ENCODE measurements around the gene TRRAP.

The TRRAP gene

DNA sequence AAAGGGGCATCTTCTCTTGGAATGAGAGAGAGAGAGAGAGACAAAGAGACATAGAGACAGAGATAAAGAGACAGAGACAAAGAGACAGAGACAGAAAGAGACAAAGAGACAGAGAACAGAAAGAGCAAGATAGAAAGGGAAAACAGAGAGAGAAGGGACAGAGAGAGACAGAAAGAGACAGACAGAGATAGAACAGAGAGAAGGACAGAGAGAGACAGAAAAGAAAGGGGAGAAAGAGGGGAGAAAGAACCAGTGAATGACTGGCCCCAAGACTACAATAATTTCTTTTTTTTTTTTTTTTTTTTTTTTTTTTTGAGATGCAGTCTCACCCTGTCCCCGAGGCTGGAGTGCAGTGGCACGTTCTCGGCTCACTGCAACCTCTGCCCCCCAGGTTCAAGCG lies 16.1 kb upstream of the TRRAP start:
- Histone ChIP-seq H3K4me3 (ENCODE audit: low read depth, low read length) (no peak overlapping the region), H3K27ac (ENCODE audit: extremely low read depth, low read depth, low read length) (no peak overlapping the region), H3K4me1 (ENCODE audit: control insufficient read depth, insufficient read depth, low read length) (peaks cover 2% of the 10 kb centered on the region; the same call in 1 of the 2 replicates), H3K9me3 (ENCODE audit: control insufficient read depth, insufficient read depth, low read depth, low read length) (no peaks in the 10 kb centered on the region), H3K36me3 (ENCODE audit: control insufficient read depth in 2 of 2, insufficient read depth in 1 of 2, low read length in 2 of 2) (no peaks in the 10 kb centered on the region)
- ChIA-PET CTCF (interaction anchor here (0.6 to 1.4 kb wide), 2 partner anchors 20 to 88 kb away, joined by 3 to 5 read pairs; no protein-coding TSS in a partner anchor), POLR2A (no interaction called here)
- TF ChIP-seq PRDM1 (tag by site-specific recombination; IDR thresholded peaks at IDR 0.05) (peak; percentile 59), GFI1B (tag by site-specific recombination; IDR thresholded peaks at IDR 0.05) (no peak), ZNF514 (tag by site-specific recombination; IDR thresholded peaks at IDR 0.05) (no peak), ZNF426 (tag by site-specific recombination; IDR thresholded peaks at IDR 0.05) (no peak)

DNA sequence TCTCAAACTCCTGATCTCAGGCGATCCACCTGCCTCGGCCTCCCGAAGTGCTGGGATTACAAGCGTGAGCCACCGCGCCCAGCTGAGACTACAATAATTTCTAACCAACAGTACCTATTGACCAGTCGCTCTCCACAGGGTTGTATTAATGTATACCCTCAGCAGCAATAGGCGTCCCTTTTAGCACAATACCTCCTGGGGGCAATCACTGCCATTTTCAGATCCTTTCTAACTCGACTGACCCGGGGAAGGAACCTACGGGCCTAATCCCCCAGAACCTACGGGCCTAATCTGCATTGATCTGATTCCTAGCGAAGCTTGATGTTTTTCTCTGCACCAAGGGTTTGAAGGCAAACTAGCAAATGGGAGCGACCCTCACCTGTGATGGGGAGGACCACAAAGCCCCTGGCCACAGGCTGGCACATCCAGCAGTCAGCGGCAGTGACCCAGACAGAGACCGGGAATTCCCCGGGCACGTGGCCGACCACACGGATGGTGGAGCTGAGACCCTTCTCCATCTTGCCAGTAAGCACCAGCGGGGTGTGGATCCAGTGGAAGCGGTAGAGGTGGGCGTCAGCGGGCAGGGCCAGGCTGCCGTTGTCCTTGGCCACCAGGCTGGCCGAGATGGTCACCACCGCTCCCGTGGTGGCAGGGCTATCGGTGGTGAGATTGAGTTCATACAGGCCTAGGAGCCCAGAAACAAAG lies 15.5 kb upstream of the TRRAP start:
- ChIA-PET CTCF (interaction anchor here (0.6 kb wide), 1 partner anchor 144 kb away, joined by 4 read pairs; no protein-coding TSS in a partner anchor), POLR2A (no interaction called here)
- Histone ChIP-seq H3K36me3 (ENCODE audit: control insufficient read depth in 2 of 2, insufficient read depth in 1 of 2, low read length in 2 of 2) (no peaks in the 10 kb centered on the region), H3K27ac (ENCODE audit: extremely low read depth, low read depth, low read length) (no peak overlapping the region), H3K4me1 (ENCODE audit: control insufficient read depth, insufficient read depth, low read length) (peaks cover 3% of the 10 kb centered on the region; the same call in 1 of the 2 replicates), H3K4me3 (ENCODE audit: low read depth, low read length) (no peak overlapping the region), H3K9me3 (ENCODE audit: control insufficient read depth, insufficient read depth, low read depth, low read length) (no peaks in the 10 kb centered on the region)
- no peak for TF ChIP-seq ZBTB17 (tag by site-specific recombination; IDR thresholded peaks at IDR 0.05)
- no peak for TF ChIP-seq ZNF292 (tag by site-specific recombination; IDR thresholded peaks at IDR 0.05; ENCODE audit: borderline replicate concordance, low read depth)
- no peak for TF ChIP-seq ZNF10 (tag by site-specific recombination; IDR thresholded peaks at IDR 0.05)
- no peak for TF ChIP-seq ZNF624 (tag by site-specific recombination; IDR thresholded peaks at IDR 0.05)
- TF ChIP-seq GLIS2 (tag by site-specific recombination; IDR thresholded peaks at IDR 0.05), result no peak
- TF ChIP-seq ZNF571 (tag by site-specific recombination; IDR thresholded peaks at IDR 0.05), result no peak
- no peak for TF ChIP-seq ZNF133 (tag by site-specific recombination; IDR thresholded peaks at IDR 0.05)
- TF ChIP-seq ZBTB48 (tag by site-specific recombination; IDR thresholded peaks at IDR 0.05), result no peak
- no peak for TF ChIP-seq ZNF768 (tag by site-specific recombination; IDR thresholded peaks at IDR 0.05)
- TF ChIP-seq, protein P1, sequence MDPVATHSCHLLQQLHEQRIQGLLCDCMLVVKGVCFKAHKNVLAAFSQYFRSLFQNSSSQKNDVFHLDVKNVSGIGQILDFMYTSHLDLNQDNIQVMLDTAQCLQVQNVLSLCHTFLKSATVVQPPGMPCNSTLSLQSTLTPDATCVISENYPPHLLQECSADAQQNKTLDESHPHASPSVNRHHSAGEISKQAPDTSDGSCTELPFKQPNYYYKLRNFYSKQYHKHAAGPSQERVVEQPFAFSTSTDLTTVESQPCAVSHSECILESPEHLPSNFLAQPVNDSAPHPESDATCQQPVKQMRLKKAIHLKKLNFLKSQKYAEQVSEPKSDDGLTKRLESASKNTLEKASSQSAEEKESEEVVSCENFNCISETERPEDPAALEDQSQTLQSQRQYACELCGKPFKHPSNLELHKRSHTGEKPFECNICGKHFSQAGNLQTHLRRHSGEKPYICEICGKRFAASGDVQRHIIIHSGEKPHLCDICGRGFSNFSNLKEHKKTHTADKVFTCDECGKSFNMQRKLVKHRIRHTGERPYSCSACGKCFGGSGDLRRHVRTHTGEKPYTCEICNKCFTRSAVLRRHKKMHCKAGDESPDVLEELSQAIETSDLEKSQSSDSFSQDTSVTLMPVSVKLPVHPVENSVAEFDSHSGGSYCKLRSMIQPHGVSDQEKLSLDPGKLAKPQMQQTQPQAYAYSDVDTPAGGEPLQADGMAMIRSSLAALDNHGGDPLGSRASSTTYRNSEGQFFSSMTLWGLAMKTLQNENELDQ (tag by site-specific recombination; IDR thresholded peaks at IDR 0.05; ENCODE audit: low read depth), result no peak
- no peak for TF ChIP-seq HOXC10 (CRISPR knock-in tag; IDR thresholded peaks at IDR 0.05)

DNA sequence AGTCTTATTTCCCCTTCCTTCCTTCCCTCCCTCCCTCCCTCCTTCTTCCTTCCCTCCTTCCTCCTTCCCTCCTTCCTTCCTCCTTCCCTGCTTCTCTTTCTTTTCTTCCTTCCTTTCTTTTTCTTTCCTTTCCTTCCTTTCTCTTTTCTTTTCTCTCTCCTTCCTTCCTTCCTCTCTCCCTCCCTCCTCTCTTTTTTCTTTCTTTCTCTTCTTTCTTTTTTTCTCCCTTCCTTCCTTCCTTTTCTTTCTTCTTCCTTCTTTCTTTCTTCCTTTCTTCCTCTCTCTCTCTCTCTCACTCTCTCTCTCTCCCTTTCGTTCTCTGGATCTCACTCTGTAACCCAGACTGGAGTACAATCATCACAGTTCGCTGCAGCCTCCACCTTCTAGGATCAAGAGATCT lies 14.7 kb upstream of the TRRAP start:
- CTCF ChIA-PET, result no interaction called here
- H3K27ac ChIP-seq (ENCODE audit: extremely low read depth, low read depth, low read length), result no peak overlapping the region
- POLR2A ChIA-PET, result no interaction called here
- H3K4me1 ChIP-seq (ENCODE audit: control insufficient read depth, insufficient read depth, low read length), result peaks cover 3% of the 10 kb centered on the region; the same call in 1 of the 2 replicates
- TF ChIP-seq, protein P2, sequence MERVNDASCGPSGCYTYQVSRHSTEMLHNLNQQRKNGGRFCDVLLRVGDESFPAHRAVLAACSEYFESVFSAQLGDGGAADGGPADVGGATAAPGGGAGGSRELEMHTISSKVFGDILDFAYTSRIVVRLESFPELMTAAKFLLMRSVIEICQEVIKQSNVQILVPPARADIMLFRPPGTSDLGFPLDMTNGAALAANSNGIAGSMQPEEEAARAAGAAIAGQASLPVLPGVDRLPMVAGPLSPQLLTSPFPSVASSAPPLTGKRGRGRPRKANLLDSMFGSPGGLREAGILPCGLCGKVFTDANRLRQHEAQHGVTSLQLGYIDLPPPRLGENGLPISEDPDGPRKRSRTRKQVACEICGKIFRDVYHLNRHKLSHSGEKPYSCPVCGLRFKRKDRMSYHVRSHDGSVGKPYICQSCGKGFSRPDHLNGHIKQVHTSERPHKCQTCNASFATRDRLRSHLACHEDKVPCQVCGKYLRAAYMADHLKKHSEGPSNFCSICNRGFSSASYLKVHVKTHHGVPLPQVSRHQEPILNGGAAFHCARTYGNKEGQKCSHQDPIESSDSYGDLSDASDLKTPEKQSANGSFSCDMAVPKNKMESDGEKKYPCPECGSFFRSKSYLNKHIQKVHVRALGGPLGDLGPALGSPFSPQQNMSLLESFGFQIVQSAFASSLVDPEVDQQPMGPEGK (tag by site-specific recombination; IDR thresholded peaks at IDR 0.05), result no peak
- TF ChIP-seq ZBTB21 (tag by site-specific recombination; IDR thresholded peaks at IDR 0.05) (no peak), ZNF292 (tag by site-specific recombination; IDR thresholded peaks at IDR 0.05; ENCODE audit: borderline replicate concordance, low read depth) (no peak), SCRT2 (tag by site-specific recombination; IDR thresholded peaks at IDR 0.05) (no peak), ZBTB7A (tag by site-specific recombination; IDR thresholded peaks at IDR 0.05; ENCODE audit: low read depth) (no peak), PRDM1 (tag by site-specific recombination; IDR thresholded peaks at IDR 0.05) (peak; percentile 98), ZNF366 (tag by site-specific recombination; conservative IDR thresholded peaks at IDR 0.05) (peak; percentile 98), ZNF311 (tag by site-specific recombination; IDR thresholded peaks at IDR 0.05; ENCODE audit: borderline replicate concordance) (no peak)
- TF ChIP-seq, protein P3, sequence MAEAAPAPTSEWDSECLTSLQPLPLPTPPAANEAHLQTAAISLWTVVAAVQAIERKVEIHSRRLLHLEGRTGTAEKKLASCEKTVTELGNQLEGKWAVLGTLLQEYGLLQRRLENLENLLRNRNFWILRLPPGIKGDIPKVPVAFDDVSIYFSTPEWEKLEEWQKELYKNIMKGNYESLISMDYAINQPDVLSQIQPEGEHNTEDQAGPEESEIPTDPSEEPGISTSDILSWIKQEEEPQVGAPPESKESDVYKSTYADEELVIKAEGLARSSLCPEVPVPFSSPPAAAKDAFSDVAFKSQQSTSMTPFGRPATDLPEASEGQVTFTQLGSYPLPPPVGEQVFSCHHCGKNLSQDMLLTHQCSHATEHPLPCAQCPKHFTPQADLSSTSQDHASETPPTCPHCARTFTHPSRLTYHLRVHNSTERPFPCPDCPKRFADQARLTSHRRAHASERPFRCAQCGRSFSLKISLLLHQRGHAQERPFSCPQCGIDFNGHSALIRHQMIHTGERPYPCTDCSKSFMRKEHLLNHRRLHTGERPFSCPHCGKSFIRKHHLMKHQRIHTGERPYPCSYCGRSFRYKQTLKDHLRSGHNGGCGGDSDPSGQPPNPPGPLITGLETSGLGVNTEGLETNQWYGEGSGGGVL (tag by site-specific recombination; IDR thresholded peaks at IDR 0.05), result no peak
- no peaks in the 10 kb centered on the region for H3K9me3 ChIP-seq (ENCODE audit: control insufficient read depth, insufficient read depth, low read depth, low read length)
- no peaks in the 10 kb centered on the region for H3K36me3 ChIP-seq (ENCODE audit: control insufficient read depth in 2 of 2, insufficient read depth in 1 of 2, low read length in 2 of 2)
- H3K4me3 ChIP-seq (ENCODE audit: low read depth, low read length), result no peak overlapping the region

All from HEK293 (cell line).